ENCODE results near the gene PITPNM3.

Gene PITPNM3

GRCh38 chr17:6532441-6532885, 23.9 kb downstream of the PITPNM3 start:
- POLR2A ChIA-PET: no interaction called here
- TF ChIP-seq, protein P1, sequence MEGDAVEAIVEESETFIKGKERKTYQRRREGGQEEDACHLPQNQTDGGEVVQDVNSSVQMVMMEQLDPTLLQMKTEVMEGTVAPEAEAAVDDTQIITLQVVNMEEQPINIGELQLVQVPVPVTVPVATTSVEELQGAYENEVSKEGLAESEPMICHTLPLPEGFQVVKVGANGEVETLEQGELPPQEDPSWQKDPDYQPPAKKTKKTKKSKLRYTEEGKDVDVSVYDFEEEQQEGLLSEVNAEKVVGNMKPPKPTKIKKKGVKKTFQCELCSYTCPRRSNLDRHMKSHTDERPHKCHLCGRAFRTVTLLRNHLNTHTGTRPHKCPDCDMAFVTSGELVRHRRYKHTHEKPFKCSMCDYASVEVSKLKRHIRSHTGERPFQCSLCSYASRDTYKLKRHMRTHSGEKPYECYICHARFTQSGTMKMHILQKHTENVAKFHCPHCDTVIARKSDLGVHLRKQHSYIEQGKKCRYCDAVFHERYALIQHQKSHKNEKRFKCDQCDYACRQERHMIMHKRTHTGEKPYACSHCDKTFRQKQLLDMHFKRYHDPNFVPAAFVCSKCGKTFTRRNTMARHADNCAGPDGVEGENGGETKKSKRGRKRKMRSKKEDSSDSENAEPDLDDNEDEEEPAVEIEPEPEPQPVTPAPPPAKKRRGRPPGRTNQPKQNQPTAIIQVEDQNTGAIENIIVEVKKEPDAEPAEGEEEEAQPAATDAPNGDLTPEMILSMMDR (IDR thresholded peaks at IDR 0.05; ENCODE audit: control extremely low read depth, extremely low read depth, low read depth, missing control alignments): no peak
- no peak for DNase-seq (ENCODE audit: extremely low spot score)
- CTCF ChIA-PET: interaction anchor here (1.4 kb wide), 1 partner anchor 14 kb away, joined by 3 read pairs; no protein-coding TSS in a partner anchor

DNA sequence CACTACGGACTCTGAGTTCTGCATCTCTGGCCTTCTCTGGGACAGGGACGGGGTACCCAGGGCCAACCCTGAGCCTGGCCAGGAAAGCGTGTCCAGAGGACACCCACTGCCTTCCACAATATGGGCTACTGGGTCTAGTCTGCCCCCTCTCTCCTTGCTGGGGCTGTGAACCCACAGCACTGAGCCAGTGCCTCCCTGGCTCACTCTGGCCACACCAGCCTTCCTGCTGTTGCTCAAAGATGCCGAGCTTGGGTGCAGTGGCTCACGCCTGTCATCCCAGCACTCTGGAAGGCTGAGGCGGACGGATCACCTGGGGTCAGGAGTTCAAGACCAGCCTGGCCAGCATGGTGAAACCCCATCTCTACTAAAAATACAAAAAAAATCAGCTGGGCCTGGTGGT, 24.8 kb downstream of the PITPNM3 start:
- ChIA-PET POLR2A (no interaction called here), CTCF (interaction anchor here (1.4 kb wide), 1 partner anchor 13 kb away, joined by 3 read pairs; no protein-coding TSS in a partner anchor)

GRCh38 chr17:6530324-6530920, 25.9 kb downstream of the PITPNM3 start:
- TF ChIP-seq, protein P1 (IDR thresholded peaks at IDR 0.05; ENCODE audit: control extremely low read depth, extremely low read depth, low read depth, missing control alignments): no peak
- ChIA-PET CTCF (no interaction called here), POLR2A (no interaction called here)
- no peak for DNase-seq (ENCODE audit: extremely low spot score)

More for the DNA sequence above, 24.8 kb downstream of the PITPNM3 start:
- no peak for DNase-seq (ENCODE audit: extremely low spot score)
- TF ChIP-seq, protein P1 (IDR thresholded peaks at IDR 0.05; ENCODE audit: control extremely low read depth, extremely low read depth, low read depth, missing control alignments): no peak

DNA sequence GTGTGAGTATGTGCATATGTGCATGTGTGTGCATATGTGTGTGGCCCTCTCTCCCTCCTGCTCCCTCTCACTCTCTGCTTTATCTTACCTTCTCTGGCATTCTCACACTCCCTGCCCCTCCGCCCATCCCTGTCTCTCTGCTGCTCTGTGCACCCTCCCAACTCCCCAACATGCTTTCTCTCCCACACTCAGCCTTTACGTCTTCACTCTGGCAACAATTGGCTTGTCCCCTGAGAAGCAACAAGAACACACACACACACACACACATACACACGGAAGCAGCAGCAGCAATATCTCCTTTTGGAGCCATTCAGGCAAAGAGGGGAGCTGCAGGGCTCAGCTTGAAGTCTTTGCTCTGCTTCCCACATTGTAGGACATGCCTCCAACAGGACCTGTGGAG, 27.8 kb downstream of the PITPNM3 start:
- no peak for DNase-seq (ENCODE audit: extremely low spot score)
- ChIA-PET CTCF (interaction anchor here (1.1 kb wide), 1 partner anchor 10 kb away, joined by 3 read pairs; no protein-coding TSS in a partner anchor), POLR2A (no interaction called here)
- TF ChIP-seq, protein P1 (IDR thresholded peaks at IDR 0.05; ENCODE audit: control extremely low read depth, extremely low read depth, low read depth, missing control alignments): no peak

DNA sequence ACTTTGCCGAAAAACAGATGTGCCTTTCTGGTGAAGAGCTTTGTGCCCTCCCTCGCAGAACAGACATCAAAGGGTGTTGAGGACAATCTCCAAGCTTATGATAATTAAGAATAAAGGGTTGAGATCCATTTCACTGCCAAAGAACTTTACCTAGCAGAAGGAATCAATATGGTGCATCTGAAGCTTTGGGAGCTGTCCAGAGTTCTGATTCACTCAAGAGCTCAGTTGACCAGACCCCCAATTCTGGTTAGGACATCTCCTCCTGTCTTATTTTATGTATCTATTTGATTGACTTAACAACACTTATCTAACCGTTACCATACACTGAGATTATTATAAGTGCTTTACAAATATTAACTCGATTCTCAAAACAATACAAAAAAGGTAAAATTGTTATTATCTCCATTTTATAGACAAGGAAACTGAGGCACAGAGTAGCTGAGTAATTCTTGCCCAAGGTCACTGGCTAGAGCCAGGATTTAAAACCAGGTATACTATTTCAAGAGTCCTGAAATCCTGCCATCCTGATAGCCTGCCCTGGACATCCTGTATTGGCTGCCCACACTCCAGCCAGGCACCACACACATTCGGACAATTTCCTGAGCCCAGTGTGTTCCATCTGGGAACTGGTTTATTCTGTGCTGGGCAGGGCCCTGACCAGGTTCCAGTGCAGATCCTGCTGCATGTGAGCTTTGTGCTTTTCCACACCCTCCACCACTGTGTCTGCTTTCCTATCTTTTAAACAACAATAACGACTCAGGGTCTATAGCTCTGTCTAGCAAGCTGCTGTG, 29.8 kb downstream of the PITPNM3 start:
- TF ChIP-seq, protein P1 (IDR thresholded peaks at IDR 0.05; ENCODE audit: control extremely low read depth, extremely low read depth, low read depth, missing control alignments): no peak
- no peak for DNase-seq (ENCODE audit: extremely low spot score)
- CTCF ChIA-PET: interaction anchor here (1.5 kb wide), 1 partner anchor 54 kb away, joined by 8 read pairs; no protein-coding TSS in a partner anchor
- POLR2A ChIA-PET: no interaction called here

DNA sequence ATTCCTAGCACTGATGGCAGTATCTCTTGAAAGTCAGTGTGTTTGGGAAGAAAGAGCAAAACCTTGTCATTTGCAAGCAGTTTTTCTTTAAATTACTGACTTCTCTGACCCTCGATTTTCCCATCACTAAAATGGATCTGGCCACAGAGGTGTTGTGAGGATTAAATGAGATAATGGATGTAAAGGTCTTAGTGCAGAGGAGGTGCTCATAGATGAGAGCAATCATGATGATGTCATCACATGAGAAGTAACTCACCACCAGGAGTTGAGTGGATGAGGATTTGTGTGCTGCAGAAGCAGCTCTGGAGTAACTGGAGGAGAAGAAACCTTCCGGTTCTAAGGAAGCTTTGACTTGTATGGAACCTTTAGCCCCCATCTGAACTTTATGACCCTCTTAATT, 30.6 kb downstream of the PITPNM3 start:
- TF ChIP-seq, protein P1 (IDR thresholded peaks at IDR 0.05; ENCODE audit: control extremely low read depth, extremely low read depth, low read depth, missing control alignments): no peak
- no peak for DNase-seq (ENCODE audit: extremely low spot score)
- ChIA-PET POLR2A (no interaction called here), CTCF (no interaction called here)

Data from GM10248 (cell line).